OCI-LY1 (cell line): ENCODE measurements around the gene ETDC.
A peak's percentile ranks its signal among the peaks of the same experiment; 100 is the strongest.

Experiments used
- H2AFZ ChIP-seq: fragments of 200-600 bp; sonication (generic), shearing (Covaris generic); 2 replicates; pipeline ENCODE4 v1.6.0; 2014; ENCODE audit warnings: antibody characterized with exemption, mild to moderate bottlenecking, low read length
- H3F3A ChIP-seq: fragments of 200-600 bp; sonication (generic), shearing (Covaris generic); 2 replicates; pipeline ENCODE4 v1.6.0; 2014; ENCODE audit warnings: mild to moderate bottlenecking, antibody characterized with exemption, low read length, moderate library complexity; ENCODE audit not compliant: insufficient read depth
- H3K27ac ChIP-seq: fragments of 200-600 bp; sonication (generic); 2 replicates; pipeline ENCODE4 v1.5.1; 2014; ENCODE audit warnings: low read length, mixed run types, mild to moderate bottlenecking, low read depth; ENCODE audit not compliant: poor library complexity, severe bottlenecking
- H3K27me3 ChIP-seq: fragments of 200-600 bp; sonication (generic); 2 replicates; pipeline ENCODE4 v1.6.0; 2014; ENCODE audit warnings: antibody characterized with exemption, mild to moderate bottlenecking, low read length, moderate library complexity; ENCODE audit not compliant: insufficient read depth
- H3K36me3 ChIP-seq: fragments of 200-600 bp; sonication (generic); 2 replicates; pipeline ENCODE4 v1.6.1; 2014; ENCODE audit warnings: mild to moderate bottlenecking, antibody characterized with exemption, low read length, moderate library complexity, mixed read lengths; ENCODE audit not compliant: insufficient read depth
- H3K4me1 ChIP-seq: fragments of 200-600 bp; sonication (generic); 2 replicates; pipeline ENCODE4 v1.5.1; 2014; ENCODE audit warnings: mild to moderate bottlenecking, low read length, moderate library complexity; ENCODE audit not compliant: insufficient read depth, severe bottlenecking
- H3K4me2 ChIP-seq: fragments of 200-600 bp; sonication (generic), shearing (Covaris generic); 2 replicates; pipeline ENCODE4 v1.6.1; 2014; ENCODE audit warnings: low read length
- H3K4me3 ChIP-seq: fragments of 200-600 bp; sonication (generic); 2 replicates; pipeline ENCODE4 v1.5.1; 2014; ENCODE audit warnings: low read length, low read depth, mild to moderate bottlenecking, mixed read lengths; ENCODE audit not compliant: poor library complexity, severe bottlenecking
- H3K79me2 ChIP-seq: fragments of 200-600 bp; shearing (Covaris generic); 2 replicates; pipeline ENCODE4 v1.6.1; 2016; ENCODE audit warnings: mixed run types, low read length, mixed read lengths; ENCODE audit not compliant: insufficient read depth
- H3K9ac ChIP-seq: fragments of 200-600 bp; sonication (generic), shearing (Covaris generic); 2 replicates; pipeline ENCODE4 v1.6.1; 2014; ENCODE audit warnings: mild to moderate bottlenecking, low read length, mixed read lengths
- H3K9me2 ChIP-seq: fragments of 200-600 bp; sonication (generic), shearing (Covaris generic); 2 replicates; pipeline ENCODE4 v1.6.1; 2014; ENCODE audit warnings: low read depth, mild to moderate bottlenecking, low read length, mixed read lengths
- H3K9me3 ChIP-seq: fragments of 200-600 bp; shearing (Covaris generic); 2 replicates; pipeline ENCODE4 v1.6.1; 2014; ENCODE audit warnings: low read length, mixed read lengths
- H4K20me1 ChIP-seq: fragments of 200-600 bp; sonication (generic), shearing (Covaris generic); 2 replicates; pipeline ENCODE4 v1.6.0; 2016; ENCODE audit warnings: mild to moderate bottlenecking, low read length; ENCODE audit not compliant: insufficient read depth
- EZH2 ChIP-seq: fragments of 200-600 bp; sonication (generic), shearing (Covaris generic); IDR thresholded peaks from 2 replicates; pipeline ENCODE4 v1.8.0; 2017; ENCODE audit warnings: borderline replicate concordance, mixed run types, mild to moderate bottlenecking, antibody characterized with exemption, low read length, moderate library complexity, mixed read lengths
- TF ChIP-seq, protein P1 (sequence below): fragments of 200-600 bp; sonication (generic), shearing (Covaris generic); IDR thresholded peaks from 2 replicates; pipeline ENCODE4 v1.5.1; 2017; ENCODE audit warnings: mild to moderate bottlenecking, antibody characterized with exemption, low read length, moderate library complexity, mixed read lengths

ETDC gene

GRCh38 chrX:135295944-135296305, 13.4 kb upstream of the ETDC start:
- H3K4me1 ChIP-seq: peaks cover 12% of the 10 kb centered on the region
- no peak overlapping the region for H2AFZ ChIP-seq
- no peak overlapping the region for H3K27ac ChIP-seq
- H3K36me3 ChIP-seq: no peaks in the 10 kb centered on the region
- H3K4me2 ChIP-seq: peak overlapping the region; percentile 72
- H3K9me2 ChIP-seq: no peaks in the 10 kb centered on the region
- H3K27me3 ChIP-seq: no peaks in the 10 kb centered on the region
- H3K9me3 ChIP-seq: no peaks in the 10 kb centered on the region
- peak overlapping the region; percentile 56 for H3K9ac ChIP-seq
- H4K20me1 ChIP-seq: no peaks in the 10 kb centered on the region
- no peaks in the 10 kb centered on the region for H3K79me2 ChIP-seq
- H3K4me3 ChIP-seq: peak overlapping the region; percentile 64
- H3F3A ChIP-seq: no peaks in the 10 kb centered on the region
- TF ChIP-seq, protein P1, sequence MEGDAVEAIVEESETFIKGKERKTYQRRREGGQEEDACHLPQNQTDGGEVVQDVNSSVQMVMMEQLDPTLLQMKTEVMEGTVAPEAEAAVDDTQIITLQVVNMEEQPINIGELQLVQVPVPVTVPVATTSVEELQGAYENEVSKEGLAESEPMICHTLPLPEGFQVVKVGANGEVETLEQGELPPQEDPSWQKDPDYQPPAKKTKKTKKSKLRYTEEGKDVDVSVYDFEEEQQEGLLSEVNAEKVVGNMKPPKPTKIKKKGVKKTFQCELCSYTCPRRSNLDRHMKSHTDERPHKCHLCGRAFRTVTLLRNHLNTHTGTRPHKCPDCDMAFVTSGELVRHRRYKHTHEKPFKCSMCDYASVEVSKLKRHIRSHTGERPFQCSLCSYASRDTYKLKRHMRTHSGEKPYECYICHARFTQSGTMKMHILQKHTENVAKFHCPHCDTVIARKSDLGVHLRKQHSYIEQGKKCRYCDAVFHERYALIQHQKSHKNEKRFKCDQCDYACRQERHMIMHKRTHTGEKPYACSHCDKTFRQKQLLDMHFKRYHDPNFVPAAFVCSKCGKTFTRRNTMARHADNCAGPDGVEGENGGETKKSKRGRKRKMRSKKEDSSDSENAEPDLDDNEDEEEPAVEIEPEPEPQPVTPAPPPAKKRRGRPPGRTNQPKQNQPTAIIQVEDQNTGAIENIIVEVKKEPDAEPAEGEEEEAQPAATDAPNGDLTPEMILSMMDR: no peak
- TF ChIP-seq EZH2: no peak

DNA sequence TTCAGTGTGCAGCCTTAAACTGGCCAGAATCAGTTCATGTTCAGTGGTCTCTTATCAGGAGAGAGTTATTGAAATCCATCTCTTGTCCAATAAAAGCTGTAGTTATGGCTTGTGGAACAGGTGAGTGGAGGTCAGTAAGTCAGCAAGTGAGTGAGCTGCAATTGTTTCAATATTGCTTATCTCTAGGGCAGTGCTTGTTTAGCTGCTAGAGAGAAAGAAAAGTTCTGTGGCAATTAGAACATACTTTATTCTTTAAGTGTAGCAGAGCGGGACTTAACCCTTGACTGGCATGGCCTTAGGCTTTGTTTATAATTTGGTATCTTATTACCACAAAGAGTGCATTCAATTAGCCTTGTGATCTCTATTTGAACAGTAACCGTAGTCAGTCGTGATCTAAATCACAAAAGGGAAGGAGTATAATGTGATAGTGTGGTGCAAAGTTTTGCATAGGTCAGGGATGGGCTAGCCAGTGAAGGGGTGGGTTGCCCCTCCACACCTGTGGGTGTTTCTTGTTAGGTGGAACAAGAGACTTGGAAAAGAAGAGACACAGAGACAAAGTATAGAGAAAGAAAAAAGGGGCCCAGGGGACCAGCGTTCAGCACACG, 6.9 kb upstream of the ETDC start:
- Histone ChIP-seq H3K36me3 (no peaks in the 10 kb centered on the region), H3K27me3 (no peaks in the 10 kb centered on the region), H3K79me2 (no peaks in the 10 kb centered on the region), H3K9me3 (no peaks in the 10 kb centered on the region), H4K20me1 (no peaks in the 10 kb centered on the region), H3K9ac (no peak overlapping the region), H3K4me1 (no peaks in the 10 kb centered on the region), H3K4me3 (no peak overlapping the region), H3F3A (no peaks in the 10 kb centered on the region), H3K27ac (no peak overlapping the region), H2AFZ (no peak overlapping the region), H3K4me2 (no peak overlapping the region), H3K9me2 (no peaks in the 10 kb centered on the region)
- no peak for TF ChIP-seq EZH2
- TF ChIP-seq, protein P1: no peak

- no peaks in the 10 kb centered on the region for H3K27me3 ChIP-seq
- no peaks in the 10 kb centered on the region for H3K36me3 ChIP-seq
- TF ChIP-seq, protein P1: no peak
- no peak for TF ChIP-seq EZH2
Observed at GRCh38 chrX:135304741-135305140, 4.5 kb upstream of the ETDC start.

More at GRCh38 chrX:135304741-135305140, 4.5 kb upstream of the ETDC start:
- no peak overlapping the region for H3K4me3 ChIP-seq
- no peaks in the 10 kb centered on the region for H3K79me2 ChIP-seq
- no peak overlapping the region for H3K4me2 ChIP-seq
- H3K9ac ChIP-seq: no peak overlapping the region
- no peaks in the 10 kb centered on the region for H3K4me1 ChIP-seq
- no peaks in the 10 kb centered on the region for H3K9me3 ChIP-seq
- no peak overlapping the region for H2AFZ ChIP-seq
- H3F3A ChIP-seq: no peaks in the 10 kb centered on the region
- H3K9me2 ChIP-seq: no peaks in the 10 kb centered on the region
- no peak overlapping the region for H3K27ac ChIP-seq
- H4K20me1 ChIP-seq: no peaks in the 10 kb centered on the region
